Esophagus muscularis mucosa (tissue), 3 donors: Measurements from ENCODE around the gene MXI1.
A peak's percentile ranks its signal among the peaks of the same experiment; 100 is the strongest.

Experiments
- POLR2A ChIP-seq: fragments of 450-650 bp; IDR thresholded peaks from one replicate; pipeline ENCODE4 v1.6.1; 2017; ENCODE audit warnings: antibody characterized with exemption, moderate library complexity, mild to moderate bottlenecking, low read depth
- POLR2AphosphoS5 ChIP-seq, 2 donors: sonication (generic); formaldehyde crosslinking; IDR thresholded peaks; one replicate each; pipeline ENCODE4 v1.6.1; 2017; ENCODE audit warnings: antibody characterized with exemption in 2 of 2
- TF ChIP-seq, protein P1 (sequence below), 3 experiments: fragments of 200-600 bp in 2 of 3; fragments of 450-650 bp in 1 of 3; sonication (generic) in 2 of 3; IDR thresholded peaks; one replicate each; pipeline ENCODE4 v1.5.1; 2017 to 2019; ENCODE audit warnings: antibody characterized with exemption in 3 of 3, mild to moderate bottlenecking in 2 of 3, moderate library complexity in 1 of 3

GRCh38 chr10:110226926-110227641, 19.7 kb downstream of the MXI1 start:
- TF ChIP-seq POLR2AphosphoS5 (IDR thresholded peaks at IDR 0.05) (peak; percentile 56 to 78), POLR2A (no peak)
- TF ChIP-seq, protein P1, sequence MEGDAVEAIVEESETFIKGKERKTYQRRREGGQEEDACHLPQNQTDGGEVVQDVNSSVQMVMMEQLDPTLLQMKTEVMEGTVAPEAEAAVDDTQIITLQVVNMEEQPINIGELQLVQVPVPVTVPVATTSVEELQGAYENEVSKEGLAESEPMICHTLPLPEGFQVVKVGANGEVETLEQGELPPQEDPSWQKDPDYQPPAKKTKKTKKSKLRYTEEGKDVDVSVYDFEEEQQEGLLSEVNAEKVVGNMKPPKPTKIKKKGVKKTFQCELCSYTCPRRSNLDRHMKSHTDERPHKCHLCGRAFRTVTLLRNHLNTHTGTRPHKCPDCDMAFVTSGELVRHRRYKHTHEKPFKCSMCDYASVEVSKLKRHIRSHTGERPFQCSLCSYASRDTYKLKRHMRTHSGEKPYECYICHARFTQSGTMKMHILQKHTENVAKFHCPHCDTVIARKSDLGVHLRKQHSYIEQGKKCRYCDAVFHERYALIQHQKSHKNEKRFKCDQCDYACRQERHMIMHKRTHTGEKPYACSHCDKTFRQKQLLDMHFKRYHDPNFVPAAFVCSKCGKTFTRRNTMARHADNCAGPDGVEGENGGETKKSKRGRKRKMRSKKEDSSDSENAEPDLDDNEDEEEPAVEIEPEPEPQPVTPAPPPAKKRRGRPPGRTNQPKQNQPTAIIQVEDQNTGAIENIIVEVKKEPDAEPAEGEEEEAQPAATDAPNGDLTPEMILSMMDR (IDR thresholded peaks at IDR 0.05), result no peak
